ENCODE results near the gene UVRAG. TPM values are rescaled to one million over a fixed set of nuclear protein-coding genes. Genes with fewer than 3 reads are reported as not detected.

UVRAG gene
- total RNA-seq, 4 donors from 2014 or later: 16.6 to 22.1 (median 19.3) TPM

GRCh38 chr11:76169473-76169896 lies 354.5 kb downstream of the UVRAG start:
- H3K4me1 ChIP-seq: no peaks in the 10 kb centered on the region
- H3K27me3 ChIP-seq: no peaks in the 10 kb centered on the region
- H3K4me3 ChIP-seq: no peak overlapping the region
- no peak overlapping the region for H3K27ac ChIP-seq
- no peaks in the 10 kb centered on the region for H3K36me3 ChIP-seq
- no peak for TF ChIP-seq CTCF (IDR thresholded peaks at IDR 0.05 in 4 of 5, conservative IDR thresholded peaks at IDR 0.05 in 1 of 5)
- in situ Hi-C loops (cut with MboI; ENCODE audit: low sequenced_read_pairs in 4 of 4): loop anchor here in 1 of 4 donors (25.0 kb wide), 1 partner anchor 382 kb away; no protein-coding TSS in a partner anchor
- intact Hi-C loops (cut with DNase I; ENCODE audit: low total_unique reads): no loop called here
- no peaks in the 10 kb centered on the region for H3K9me3 ChIP-seq
- DNase-seq (no peak), ATAC-seq (no peak)

- no peak for ATAC-seq
- in situ Hi-C loops (cut with MboI; ENCODE audit: low sequenced_read_pairs in 4 of 4): loop anchor here in 1 of 4 donors (25.0 kb wide), 1 partner anchor 383 kb away; no protein-coding TSS in a partner anchor
- no peak for TF ChIP-seq CTCF (IDR thresholded peaks at IDR 0.05 in 4 of 5, conservative IDR thresholded peaks at IDR 0.05 in 1 of 5)
- no peak for TF ChIP-seq POLR2A (IDR thresholded peaks at IDR 0.05)
Observed at GRCh38 chr11:76170468-76170867, 355.5 kb downstream of the UVRAG start.

GRCh38 chr11:76172583-76172982 lies 357.6 kb downstream of the UVRAG start:
- in situ Hi-C loops (cut with MboI; ENCODE audit: low sequenced_read_pairs in 4 of 4) (loop anchor here in 1 of 4 donors (25.0 kb wide), 1 partner anchor 385 kb away; no protein-coding TSS in a partner anchor), intact Hi-C loops (cut with DNase I; ENCODE audit: low total_unique reads) (no loop called here)
- ATAC-seq (no peak), DNase-seq (no peak)
- Histone ChIP-seq H3K9me3 (no peaks in the 10 kb centered on the region), H3K36me3 (no peaks in the 10 kb centered on the region), H3K27ac (no peak overlapping the region), H3K27me3 (no peaks in the 10 kb centered on the region), H3K4me1 (no peaks in the 10 kb centered on the region), H3K4me3 (no peak overlapping the region)
- TF ChIP-seq CTCF (IDR thresholded peaks at IDR 0.05 in 4 of 5, conservative IDR thresholded peaks at IDR 0.05 in 1 of 5): no peak
- no peak for TF ChIP-seq POLR2A (IDR thresholded peaks at IDR 0.05)

More at GRCh38 chr11:76170468-76170867, 355.5 kb downstream of the UVRAG start:
- Histone ChIP-seq H3K36me3 (no peaks in the 10 kb centered on the region), H3K27me3 (no peaks in the 10 kb centered on the region), H3K4me1 (no peaks in the 10 kb centered on the region), H3K4me3 (no peak overlapping the region), H3K9me3 (no peaks in the 10 kb centered on the region), H3K27ac (no peak overlapping the region)
- intact Hi-C loops (cut with DNase I; ENCODE audit: low total_unique reads): no loop called here
- no peak for DNase-seq

GRCh38 chr11:76173663-76174062 lies 358.7 kb downstream of the UVRAG start:
- no peaks in the 10 kb centered on the region for H3K9me3 ChIP-seq
- DNase-seq (no peak), ATAC-seq (no peak)
- intact Hi-C loops (cut with DNase I; ENCODE audit: low total_unique reads) (no loop called here), in situ Hi-C loops (cut with MboI; ENCODE audit: low sequenced_read_pairs in 4 of 4) (loop anchor here in 1 of 4 donors (25.0 kb wide), 1 partner anchor 386 kb away; no protein-coding TSS in a partner anchor)
- H3K36me3 ChIP-seq: no peaks in the 10 kb centered on the region
- H3K4me1 ChIP-seq: no peaks in the 10 kb centered on the region
- no peak overlapping the region for H3K4me3 ChIP-seq
- no peak overlapping the region for H3K27ac ChIP-seq
- no peaks in the 10 kb centered on the region for H3K27me3 ChIP-seq
- TF ChIP-seq POLR2A (IDR thresholded peaks at IDR 0.05) (no peak), CTCF (IDR thresholded peaks at IDR 0.05 in 4 of 5, conservative IDR thresholded peaks at IDR 0.05 in 1 of 5) (no peak)

GRCh38 chr11:76174330-76174729 lies 359.3 kb downstream of the UVRAG start:
- in situ Hi-C loops (cut with MboI; ENCODE audit: low sequenced_read_pairs in 4 of 4): loop anchor here in 1 of 4 donors (25.0 kb wide), 1 partner anchor 387 kb away; no protein-coding TSS in a partner anchor

More at GRCh38 chr11:76174330-76174729, 359.3 kb downstream of the UVRAG start:
- Histone ChIP-seq H3K36me3 (no peaks in the 10 kb centered on the region), H3K27me3 (no peaks in the 10 kb centered on the region), H3K4me1 (no peaks in the 10 kb centered on the region), H3K9me3 (no peaks in the 10 kb centered on the region), H3K4me3 (no peak overlapping the region), H3K27ac (no peak overlapping the region)
- no peak for ATAC-seq
- TF ChIP-seq CTCF (IDR thresholded peaks at IDR 0.05 in 4 of 5, conservative IDR thresholded peaks at IDR 0.05 in 1 of 5) (no peak), POLR2A (IDR thresholded peaks at IDR 0.05) (no peak)
- DNase-seq: no peak
- intact Hi-C loops (cut with DNase I; ENCODE audit: low total_unique reads): no loop called here

Measured in gastrocnemius medialis (tissue), 4 donors.